K562 (cell line): ENCODE measurements around the gene RING1. TPM values are rescaled to one million over a fixed set of nuclear protein-coding genes. Genes with fewer than 3 reads are reported as not detected.
A peak's percentile ranks its signal among the peaks of the same experiment; 100 is the strongest.

Experiments used
- ARID1B ChIP-seq: fragments of 450-650 bp; IDR thresholded peaks from 2 replicates; pipeline ENCODE4 v1.6.1; 2016; ENCODE audit warnings: antibody characterized with exemption, mild to moderate bottlenecking, inconsistent platforms
- E2F1 ChIP-seq: sonication (generic); formaldehyde crosslinking; IDR thresholded peaks from 2 replicates; pipeline ENCODE4 v1.8.1; 2023; ENCODE audit warnings: mild to moderate bottlenecking, missing genetic modification reagents, moderate library complexity
- ESRRB ChIP-seq: fragments of 250-450 bp; sonication (Bioruptor Pico); IDR thresholded peaks from 2 replicates; pipeline ENCODE4 v1.5.0; 2020; ENCODE audit warnings: mild to moderate bottlenecking, moderate library complexity, borderline replicate concordance
- HNRNPL ChIP-seq: fragments of 200-400 bp; formaldehyde crosslinking; IDR thresholded peaks from 2 replicates; pipeline ENCODE4 v1.6.1; 2017; ENCODE audit warnings: low read depth, mild to moderate bottlenecking, low read length
- LCOR ChIP-seq: sonication (generic); formaldehyde crosslinking; IDR thresholded peaks from 2 replicates; pipeline ENCODE4 v1.8.0; 2022; ENCODE audit warnings: mild to moderate bottlenecking, missing genetic modification reagents
- MAFK ChIP-seq: IDR thresholded peaks from 2 replicates; pipeline ENCODE4 v1.6.1; 2011; ENCODE audit warnings: low read length, improper control_type of control experiment
- MYNN ChIP-seq, 2 experiments: sonication (generic); formaldehyde crosslinking in 1 of 2; IDR thresholded peaks; 2 replicates each; pipeline versions ENCODE4 v1.5.0 to v1.6.1; 2016 to 2020; ENCODE audit warnings: antibody characterized with exemption in 1 of 2, missing genetic modification reagents in 1 of 2
- NFRKB ChIP-seq: fragments of 450-650 bp; IDR thresholded peaks from 2 replicates; pipeline ENCODE4 v1.6.1; 2016; ENCODE audit warnings: low read depth
- NFYB ChIP-seq: IDR thresholded peaks from 2 replicates; pipeline ENCODE4 v1.6.1; 2011; ENCODE audit warnings: mild to moderate bottlenecking, moderate library complexity; ENCODE audit not compliant: insufficient read length; ENCODE audit errors: extremely low read depth
- NKRF ChIP-seq: fragments of 450-650 bp; IDR thresholded peaks from 2 replicates; pipeline ENCODE4 v1.6.1; 2016; ENCODE audit warnings: borderline replicate concordance
- REST ChIP-seq, 2 experiments: fragments of 450-650 bp; formaldehyde crosslinking in 1 of 2; IDR thresholded peaks; 2 replicates each; pipeline versions ENCODE4 v1.4.0 to v1.6.1; 2014 to 2020; ENCODE audit warnings: mild to moderate bottlenecking in 2 of 2, borderline replicate concordance in 1 of 2, low read depth in 1 of 2
- SP1 ChIP-seq: sonication (generic); formaldehyde crosslinking; IDR thresholded peaks from 2 replicates; pipeline ENCODE4 v1.8.1; 2022; ENCODE audit warnings: mild to moderate bottlenecking, missing genetic modification reagents
- TAL1 ChIP-seq: fragments of 450-650 bp; IDR thresholded peaks from 2 replicates; pipeline ENCODE4 v1.6.1; 2016; ENCODE audit warnings: mild to moderate bottlenecking
- USF1 ChIP-seq: sonication (generic); formaldehyde crosslinking; IDR thresholded peaks from 2 replicates; pipeline ENCODE4 v1.9.0; 2022; ENCODE audit warnings: mild to moderate bottlenecking, missing genetic modification reagents
- ZNF212 ChIP-seq: fragments of 450-650 bp; formaldehyde crosslinking; IDR thresholded peaks from 2 replicates; pipeline ENCODE4 v1.4.0; 2020; ENCODE audit warnings: mild to moderate bottlenecking
- polyA plus RNA-seq, 8 experiments: library from polyadenylated mRNA; depleted of rRNA in 4 of 8; stranded (reverse) in 5 of 8; unstranded in 3 of 8; fragments of >200 nt; fragmentation: Nextera tagmentation in 2 of 8; fragmentation: Illumina TruSeq in 1 of 8; extraction: Ambion mirVana in 2 of 8; extraction: Trizol in 1 of 8; gene quantifications; 2 replicates each; pipeline versions ENCODE4 v1.2.1 to v1.2.3, GENCODE V29; 2011 to 2014; ENCODE audit warnings: inconsistent platforms in 1 of 8, missing spikeins in 1 of 8
- total RNA-seq, 7 experiments: library from RNA; depleted of rRNA in 6 of 7; stranded (reverse); fragments of >200 nt in 6 of 7; fragmentation: Illumina TruSeq in 2 of 7; extraction: Trizol in 2 of 7; gene quantifications; 2 replicates each; pipeline versions ENCODE4 v1.2.1 to v1.2.3, GENCODE V29; 2011 to 2021; ENCODE audit warnings: low replicate concordance in 1 of 7

The RING1 gene
- total and polyA plus RNA-seq, 9 of the 15 experiments (the other 6 are each of a cell fraction or from before 2014, with no cell fraction given), result 4.2 to 59.1 (median 36.9) TPM

DNA sequence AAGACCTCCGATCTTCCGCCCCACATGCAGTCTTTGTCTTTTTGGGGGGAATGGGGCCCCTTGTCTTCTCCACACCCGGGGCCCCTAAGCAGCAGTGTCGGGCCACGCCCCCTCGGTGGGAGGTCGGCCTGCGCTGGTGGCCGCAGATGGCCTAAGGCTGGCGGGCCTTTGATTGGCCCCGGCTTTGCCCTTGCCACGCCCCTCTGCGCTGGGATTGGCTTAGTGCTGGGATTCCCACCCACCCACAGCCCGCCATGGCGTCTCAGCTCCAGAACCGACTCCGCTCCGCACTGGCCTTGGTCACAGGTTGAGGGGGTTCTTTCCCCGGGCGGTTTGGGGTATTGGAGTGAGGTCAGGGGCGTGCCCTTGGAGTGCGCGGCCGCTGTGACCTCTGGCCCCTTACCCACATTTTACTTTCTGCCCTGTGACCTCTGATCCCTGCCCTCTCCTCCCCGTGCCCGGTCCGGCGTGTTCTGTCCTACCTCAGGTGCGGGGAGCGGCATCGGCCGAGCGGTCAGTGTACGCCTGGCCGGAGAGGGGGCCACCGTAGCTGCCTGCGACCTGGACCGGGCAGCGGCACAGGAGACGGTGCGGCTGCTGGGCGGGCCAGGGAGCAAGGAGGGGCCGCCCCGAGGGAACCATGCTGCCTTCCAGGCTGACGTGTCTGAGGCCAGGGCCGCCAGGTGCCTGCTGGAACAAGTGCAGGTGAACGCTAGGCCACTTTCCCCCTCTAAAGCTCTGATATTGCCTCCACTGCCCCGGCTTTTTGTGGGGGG lies 3.7 kb upstream of the RING1 start, which contains the start of gene HSD17B8 (continued):
- TF ChIP-seq REST (IDR thresholded peaks at IDR 0.05; ENCODE audit: borderline replicate concordance) (no peak), REST (CRISPR knock-in tag; IDR thresholded peaks at IDR 0.05; ENCODE audit: low read depth) (peak; percentile 65; the same call in 1 of the 2 replicates), ESRRB (CRISPR knock-in tag) (no peak), TAL1 (no peak), E2F1 (CRISPR knock-in tag) (peak; percentile 58; the same call in 1 of the 2 replicates), HNRNPL (peak; percentile 56; the same call in 1 of the 2 replicates), NFYB (peak; percentile 93), NKRF (peak; percentile 74; the same call in 1 of the 2 replicates), SP1 (CRISPR knock-in tag) (peak; percentile 91), ZNF212 (no peak), USF1 (CRISPR knock-in tag) (peak; percentile 18; the same call in 1 of the 2 replicates), LCOR (no peak; the same call in 1 of the 2 replicates), NFRKB (0 out of 2 replicates have a peak, but pooled peaks have one; percentile 41), MAFK (no peak), MYNN (IDR thresholded peaks at IDR 0.05) (peak; percentile 81), MYNN (CRISPR knock-in tag; IDR thresholded peaks at IDR 0.05) (no peak), ARID1B (peak; percentile 32; the same call in 1 of the 2 replicates)
